Activated CD4-positive, alpha-beta T cell treated with anti-CD3 and anti-CD28 coated beads, Interleukin-2, amount 10 ng/mL, durations not matched to agents 7 days and 5 days (primary cell): Measurements from ENCODE around the gene RNMT. TPM values are rescaled to one million over a fixed set of nuclear protein-coding genes. Genes with fewer than 3 reads are reported as not detected.
A peak's percentile ranks its signal among the peaks of the same experiment; 100 is the strongest.
"Not testable (repeated sequence)": the region's sequence is repeated elsewhere in the genome, so short reads cannot be mapped to it uniquely, and the experiment has no call there.

Source experiments
- CTCF ChIA-PET: fragments of 350-600 bp; sonication (Branson Sonifier 250); formaldehyde crosslinking; loops from one replicate; lab custom pipeline; 2021; ENCODE audit warnings: antibody characterized with exemption; lab: Charles Lee
- POLR2A ChIA-PET: fragments of 350-600 bp; sonication (Branson Sonifier 250); formaldehyde crosslinking; loops from one replicate; lab custom pipeline; 2021; ENCODE audit warnings: antibody characterized with exemption; lab: Charles Lee
- DNase-seq: peaks from one replicate; pipeline ENCODE4 v3.0.0-alpha.2; 2020
- H3K27ac Mint-ChIP-seq: one replicate; pipeline ENCODE4 v1.8.0; 2021; ENCODE audit warnings: mild to moderate bottlenecking, moderate library complexity, mixed read lengths
- H3K27me3 Mint-ChIP-seq: one replicate; pipeline ENCODE4 v1.8.0; 2021; ENCODE audit warnings: mixed read lengths
- H3K36me3 Mint-ChIP-seq: one replicate; pipeline ENCODE4 v1.8.0; 2021; ENCODE audit warnings: low read depth, mixed read lengths
- H3K4me1 Mint-ChIP-seq: one replicate; pipeline ENCODE4 v1.8.0; 2021; ENCODE audit warnings: mixed read lengths
- H3K4me3 Mint-ChIP-seq: one replicate; pipeline ENCODE4 v1.8.0; 2021; ENCODE audit warnings: mild to moderate bottlenecking, moderate library complexity, mixed read lengths
- H3K9me3 Mint-ChIP-seq: one replicate; pipeline ENCODE4 v1.8.0; 2021; ENCODE audit warnings: mixed read lengths
- total RNA-seq, 2 experiments: library from RNA; stranded (reverse); gene quantifications; one replicate each; pipeline ENCODE4 v1.2.3, GENCODE V29; 2021

Gene RNMT
- total RNA-seq, 2 experiments from 2014 or later = 34.0 to 35.3 TPM

DNA sequence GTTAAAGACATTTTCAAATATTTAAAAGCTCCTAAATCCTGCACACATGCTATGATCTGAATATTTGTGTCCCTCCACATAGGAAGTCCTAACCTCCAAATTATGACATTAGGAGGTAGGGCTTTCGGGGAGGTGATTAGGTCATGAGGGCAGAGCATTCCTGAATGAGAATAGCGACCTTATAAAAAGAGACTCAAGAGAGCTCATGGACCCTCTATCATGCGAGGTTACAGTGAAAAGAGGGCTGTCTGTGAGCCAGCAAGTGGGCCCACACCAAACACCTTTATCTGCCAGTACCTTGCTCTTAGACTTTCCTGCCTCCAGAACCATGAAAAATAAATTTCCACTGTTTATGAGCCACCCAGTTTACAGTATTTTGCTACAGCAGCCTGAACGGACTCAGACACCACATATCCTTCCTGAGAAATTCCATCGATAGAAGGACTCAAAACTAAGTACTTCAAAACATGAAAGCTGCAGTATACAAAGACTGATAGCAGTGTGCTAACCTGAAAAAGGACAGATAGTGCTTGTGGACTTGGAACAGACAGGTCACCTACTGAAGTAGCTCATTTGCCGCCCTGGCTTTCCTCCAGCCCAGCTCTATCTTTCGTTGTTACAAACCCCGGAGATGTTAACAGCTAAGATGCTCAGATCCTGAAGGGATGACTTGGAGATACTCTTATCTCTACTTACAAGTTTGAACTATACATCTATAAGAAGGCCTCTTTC, 13.9 kb upstream of the RNMT start:
- Mint-ChIP-seq H3K36me3 (peaks cover 33% of the 10 kb centered on the region), H3K27me3 (no peaks in the 10 kb centered on the region), H3K9me3 (peaks cover 26% of the 10 kb centered on the region), H3K4me3 (no peak overlapping the region), H3K4me1 (no peaks in the 10 kb centered on the region), H3K27ac (no peak overlapping the region)
- ChIA-PET POLR2A (no interaction called here), CTCF (interaction anchor here (0.5 to 1.6 kb wide), 3 partner anchors 10 to 587 kb away, joined by 3 to 4 read pairs (median 3); no protein-coding TSS in a partner anchor)
- DNase-seq = no peak

GRCh38 chr18:13713455-13714055, 12.9 kb upstream of the RNMT start:
- ChIA-PET POLR2A (no interaction called here), CTCF (interaction anchor here (1.6 kb wide), 1 partner anchor 9 kb away, joined by 4 read pairs; no protein-coding TSS in a partner anchor)
- H3K9me3 Mint-ChIP-seq = peaks cover 23% of the 10 kb centered on the region
- H3K4me3 Mint-ChIP-seq = no peak overlapping the region
- no peaks in the 10 kb centered on the region for H3K27me3 Mint-ChIP-seq
- no peak for DNase-seq
- H3K27ac Mint-ChIP-seq = no peak overlapping the region
- H3K36me3 Mint-ChIP-seq = peaks cover 39% of the 10 kb centered on the region
- no peaks in the 10 kb centered on the region for H3K4me1 Mint-ChIP-seq

- no peak overlapping the region for H3K27ac Mint-ChIP-seq
- no peak overlapping the region for H3K4me3 Mint-ChIP-seq
- no peaks in the 10 kb centered on the region for H3K4me1 Mint-ChIP-seq
- ChIA-PET CTCF (interaction anchor here (0.9 kb wide), 1 partner anchor 186 kb away, joined by 3 read pairs; no protein-coding TSS in a partner anchor), POLR2A (no interaction called here)
- peaks cover 19% of the 10 kb centered on the region for H3K9me3 Mint-ChIP-seq
- no peak for DNase-seq
- H3K36me3 Mint-ChIP-seq = peaks cover 37% of the 10 kb centered on the region
- H3K27me3 Mint-ChIP-seq = no peaks in the 10 kb centered on the region
These were observed 11.1 kb upstream of the RNMT start for GRCh38 chr18:13715330-13715729.

DNA sequence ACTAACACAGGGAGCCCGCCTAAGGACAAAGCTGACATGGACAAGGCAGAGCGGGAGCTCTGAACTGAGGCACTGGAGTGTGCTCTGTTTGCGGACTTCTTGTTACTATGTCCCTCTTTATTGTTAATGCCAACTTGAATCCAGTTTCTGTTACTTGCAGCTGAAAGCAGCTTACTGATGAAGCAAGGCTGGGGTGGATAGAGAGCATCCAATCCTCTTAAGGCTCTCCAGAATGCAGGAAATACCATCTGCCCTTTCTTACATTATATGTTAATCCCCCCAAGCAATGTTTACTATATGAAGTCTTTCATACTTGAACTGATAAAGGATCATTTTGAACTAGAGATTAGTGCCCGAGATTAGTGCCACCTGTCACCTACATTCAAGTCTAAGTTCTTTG, 9.6 kb upstream of the RNMT start:
- peaks cover 37% of the 10 kb centered on the region for H3K36me3 Mint-ChIP-seq
- DNase-seq = no peak
- no peaks in the 10 kb centered on the region for H3K4me1 Mint-ChIP-seq
- H3K27ac Mint-ChIP-seq = no peak overlapping the region
- POLR2A ChIA-PET = no interaction called here
- no peak overlapping the region for H3K4me3 Mint-ChIP-seq
- CTCF ChIA-PET = no interaction called here
- H3K27me3 Mint-ChIP-seq = no peaks in the 10 kb centered on the region
- peaks cover 12% of the 10 kb centered on the region for H3K9me3 Mint-ChIP-seq

DNA sequence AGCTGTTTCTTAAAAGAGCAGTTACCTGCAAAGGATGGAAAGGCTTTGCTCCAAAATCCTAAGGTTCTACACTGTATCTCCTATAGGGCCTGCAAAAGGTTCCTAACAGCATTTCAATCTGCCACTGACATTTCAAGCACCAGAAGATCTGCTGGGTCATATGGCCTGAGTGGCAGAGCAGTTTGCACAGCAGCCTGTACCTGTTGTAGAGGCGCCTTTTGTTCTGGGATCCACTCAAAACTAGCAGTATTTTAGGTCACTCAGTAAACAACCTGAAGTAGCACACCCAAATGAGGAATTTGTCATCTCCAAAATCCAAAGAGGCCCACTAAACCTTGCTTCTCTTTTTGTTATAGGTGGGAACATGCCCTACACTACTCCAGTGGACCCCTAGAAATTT, 6.3 kb upstream of the RNMT start:
- Mint-ChIP-seq H3K27ac (no peak overlapping the region), H3K36me3 (peaks cover 44% of the 10 kb centered on the region), H3K4me1 (peaks cover 17% of the 10 kb centered on the region), H3K4me3 (no peak overlapping the region), H3K27me3 (no peaks in the 10 kb centered on the region), H3K9me3 (peaks cover 12% of the 10 kb centered on the region)
- ChIA-PET POLR2A (no interaction called here), CTCF (interaction anchor here (0.6 kb wide), 1 partner anchor 870 kb away, joined by 5 read pairs; no protein-coding TSS in a partner anchor)
- DNase-seq = no peak

- Mint-ChIP-seq H3K27me3 (no peaks in the 10 kb centered on the region), H3K36me3 (peaks cover 48% of the 10 kb centered on the region), H3K9me3 (peaks cover 12% of the 10 kb centered on the region), H3K4me3 (no peak overlapping the region), H3K4me1 (peaks cover 23% of the 10 kb centered on the region), H3K27ac (no peak overlapping the region)
- CTCF ChIA-PET = no interaction called here
- no peak for DNase-seq
- POLR2A ChIA-PET = no interaction called here
These were observed 5.6 kb upstream of the RNMT start for GRCh38 chr18:13720847-13721246.

- ChIA-PET CTCF (no interaction called here), POLR2A (interaction anchor here (0.7 kb wide), 1 partner anchor 317 kb away, joined by 3 read pairs; no protein-coding TSS in a partner anchor)
- H3K9me3 Mint-ChIP-seq = no peaks in the 10 kb centered on the region
- H3K27me3 Mint-ChIP-seq = no peaks in the 10 kb centered on the region
- peaks cover 54% of the 10 kb centered on the region for H3K4me1 Mint-ChIP-seq
- DNase-seq = peak; percentile 17
- H3K36me3 Mint-ChIP-seq = peaks cover 29% of the 10 kb centered on the region
- H3K4me3 Mint-ChIP-seq = peak overlapping the region; percentile 94
- H3K27ac Mint-ChIP-seq = peak overlapping the region; percentile 97
These were observed 774 bp upstream of the RNMT start for GRCh38 chr18:13725566-13726231.

- ChIA-PET POLR2A (no interaction called here), CTCF (interaction anchor here (0.5 to 1.0 kb wide), 3 partner anchors 244 to 643 kb away, joined by 3 read pairs; no protein-coding TSS in a partner anchor)
- Mint-ChIP-seq H3K4me1 (peaks cover 61% of the 10 kb centered on the region), H3K27me3 (no peaks in the 10 kb centered on the region), H3K36me3 (peaks cover 27% of the 10 kb centered on the region), H3K4me3 (peak overlapping the region; percentile 94), H3K27ac (peak overlapping the region; percentile 97), H3K9me3 (no peaks in the 10 kb centered on the region)
- DNase-seq = no peak
These were observed 479 bp downstream of the RNMT start for GRCh38 chr18:13726972-13727331.

DNA sequence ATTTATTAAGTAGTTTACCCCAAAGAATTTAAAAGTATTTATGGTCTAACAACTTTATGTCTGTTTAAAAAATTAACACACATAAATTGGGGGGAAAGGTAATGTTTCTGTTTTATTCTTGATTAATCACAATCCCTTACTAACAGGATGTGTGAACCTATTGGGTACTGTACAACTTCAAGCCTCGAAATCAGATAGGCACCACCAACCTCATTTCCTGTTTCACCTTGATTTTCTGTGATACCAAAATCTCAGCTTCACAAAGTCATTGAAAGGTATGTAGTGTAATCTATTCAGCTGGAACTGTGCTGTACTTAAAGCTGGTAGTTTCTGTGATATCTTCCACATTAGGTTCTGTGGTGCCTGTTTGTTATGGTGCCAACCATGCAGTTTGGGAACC, 4.0 kb downstream of the RNMT start:
- no peaks in the 10 kb centered on the region for H3K27me3 Mint-ChIP-seq
- H3K9me3 Mint-ChIP-seq = no peaks in the 10 kb centered on the region
- H3K27ac Mint-ChIP-seq = no peak overlapping the region
- CTCF ChIA-PET = interaction anchor here (2.2 kb wide), 1 partner anchor 12 kb away, joined by 6 read pairs; no protein-coding TSS in a partner anchor
- POLR2A ChIA-PET = no interaction called here
- peaks cover 39% of the 10 kb centered on the region for H3K36me3 Mint-ChIP-seq
- no peak overlapping the region for H3K4me3 Mint-ChIP-seq
- peaks cover 43% of the 10 kb centered on the region for H3K4me1 Mint-ChIP-seq
- DNase-seq = no peak

DNA sequence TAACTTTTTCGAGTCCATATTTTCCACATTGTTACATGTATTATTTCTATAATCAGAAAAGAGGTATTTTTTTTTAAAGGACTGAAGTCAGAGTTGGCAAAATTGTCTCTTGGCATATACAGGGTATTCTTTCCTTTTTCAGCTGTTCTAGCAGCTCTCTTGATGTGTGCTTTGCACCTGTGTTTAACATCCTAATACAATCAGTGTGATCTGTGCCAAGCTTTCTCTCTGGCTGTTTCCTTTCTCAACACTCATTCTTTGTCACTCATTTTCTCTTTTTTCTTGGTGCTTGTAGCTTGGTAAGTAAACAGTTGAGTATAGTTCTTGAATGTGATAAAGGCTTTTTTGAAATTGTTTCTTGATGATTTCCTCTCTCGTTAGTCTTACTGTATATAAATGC, 9.2 kb downstream of the RNMT start:
- H3K36me3 Mint-ChIP-seq = peaks cover 56% of the 10 kb centered on the region
- H3K4me1 Mint-ChIP-seq = peaks cover 10% of the 10 kb centered on the region
- no peak overlapping the region for H3K27ac Mint-ChIP-seq
- ChIA-PET CTCF (no interaction called here), POLR2A (no interaction called here)
- H3K9me3 Mint-ChIP-seq = no peaks in the 10 kb centered on the region
- no peaks in the 10 kb centered on the region for H3K27me3 Mint-ChIP-seq
- no peak for DNase-seq
- H3K4me3 Mint-ChIP-seq = no peak overlapping the region

DNA sequence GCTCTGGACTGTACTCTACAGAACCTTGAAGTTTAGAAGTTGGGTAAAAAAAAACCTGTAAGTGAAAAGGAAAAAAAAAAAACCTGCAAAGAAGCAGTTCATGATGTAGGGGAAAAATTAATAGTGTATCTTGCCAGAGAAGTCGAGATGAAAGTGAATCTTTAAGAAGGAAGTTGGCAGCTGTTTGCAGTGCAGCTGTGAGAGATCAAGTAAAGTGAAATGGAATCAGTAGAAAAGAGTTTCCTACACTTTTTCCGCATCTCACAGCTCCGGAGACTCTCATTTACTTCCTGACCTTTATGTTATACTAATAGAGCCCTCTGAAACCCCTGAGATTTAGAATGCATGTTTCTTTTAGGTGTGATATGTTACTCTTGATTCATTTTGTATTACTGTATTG, 19.2 kb downstream of the RNMT start:
- no peak for DNase-seq
- Mint-ChIP-seq H3K27me3 (no peaks in the 10 kb centered on the region), H3K27ac (no peak overlapping the region), H3K4me3 (no peak overlapping the region), H3K36me3 (peaks cover 75% of the 10 kb centered on the region), H3K4me1 (no peaks in the 10 kb centered on the region), H3K9me3 (no peaks in the 10 kb centered on the region)
- CTCF ChIA-PET = interaction anchor here (0.6 to 1.5 kb wide), 2 partner anchors 12 to 516 kb away, joined by 4 to 5 read pairs; no protein-coding TSS in a partner anchor
- POLR2A ChIA-PET = interaction anchor here (0.6 kb wide), 1 partner anchor 60 kb away, joined by 3 read pairs; no protein-coding TSS in a partner anchor

- POLR2A ChIA-PET = no interaction called here
- no peak overlapping the region for H3K4me3 Mint-ChIP-seq
- no peaks in the 10 kb centered on the region for H3K4me1 Mint-ChIP-seq
- peaks cover 76% of the 10 kb centered on the region for H3K36me3 Mint-ChIP-seq
- peaks cover under 1% of the 10 kb centered on the region for H3K9me3 Mint-ChIP-seq
- H3K27me3 Mint-ChIP-seq = no peaks in the 10 kb centered on the region
- H3K27ac Mint-ChIP-seq = no peak overlapping the region
- CTCF ChIA-PET = interaction anchor here (1.5 kb wide), 1 partner anchor 12 kb away, joined by 5 read pairs; no protein-coding TSS in a partner anchor
- DNase-seq = no peak
These were observed 20.2 kb downstream of the RNMT start for GRCh38 chr18:13746633-13747032.

- peaks cover 81% of the 10 kb centered on the region for H3K36me3 Mint-ChIP-seq
- DNase-seq, H3K27ac Mint-ChIP-seq, H3K4me3 Mint-ChIP-seq, POLR2A ChIA-PET, H3K4me1 Mint-ChIP-seq, H3K27me3 Mint-ChIP-seq, H3K9me3 Mint-ChIP-seq, CTCF ChIA-PET: not testable (repeated sequence)
These were observed 25.1 kb downstream of the RNMT start for GRCh38 chr18:13751599-13751998.
